Measurements from ENCODE around the gene ZNF654.

- TF ChIP-seq, protein P1, sequence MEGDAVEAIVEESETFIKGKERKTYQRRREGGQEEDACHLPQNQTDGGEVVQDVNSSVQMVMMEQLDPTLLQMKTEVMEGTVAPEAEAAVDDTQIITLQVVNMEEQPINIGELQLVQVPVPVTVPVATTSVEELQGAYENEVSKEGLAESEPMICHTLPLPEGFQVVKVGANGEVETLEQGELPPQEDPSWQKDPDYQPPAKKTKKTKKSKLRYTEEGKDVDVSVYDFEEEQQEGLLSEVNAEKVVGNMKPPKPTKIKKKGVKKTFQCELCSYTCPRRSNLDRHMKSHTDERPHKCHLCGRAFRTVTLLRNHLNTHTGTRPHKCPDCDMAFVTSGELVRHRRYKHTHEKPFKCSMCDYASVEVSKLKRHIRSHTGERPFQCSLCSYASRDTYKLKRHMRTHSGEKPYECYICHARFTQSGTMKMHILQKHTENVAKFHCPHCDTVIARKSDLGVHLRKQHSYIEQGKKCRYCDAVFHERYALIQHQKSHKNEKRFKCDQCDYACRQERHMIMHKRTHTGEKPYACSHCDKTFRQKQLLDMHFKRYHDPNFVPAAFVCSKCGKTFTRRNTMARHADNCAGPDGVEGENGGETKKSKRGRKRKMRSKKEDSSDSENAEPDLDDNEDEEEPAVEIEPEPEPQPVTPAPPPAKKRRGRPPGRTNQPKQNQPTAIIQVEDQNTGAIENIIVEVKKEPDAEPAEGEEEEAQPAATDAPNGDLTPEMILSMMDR (conservative IDR thresholded peaks at IDR 0.05; ENCODE audit: low read length) = no peak
- TF ChIP-seq EZH2phosphoT487 (IDR thresholded peaks at IDR 0.05; ENCODE audit: borderline replicate concordance, low read depth, low read length) = no peak
Observed at GRCh38 chr3:88123526-88123925, 64.5 kb downstream of the ZNF654 start.

Measured in OCI-LY7 (cell line).